H9 (cell line): ENCODE results near the gene MCFD2. TPM values are rescaled to one million over a fixed set of nuclear protein-coding genes. Genes with fewer than 3 reads are reported as not detected.

Experiments used
- DNase-seq: peaks from one replicate; pipeline ENCODE4 v3.0.0-alpha.2; 2017
- H2AFZ ChIP-seq: one replicate; pipeline ENCODE4 v1.6.1; 2013; ENCODE audit warnings: mild to moderate bottlenecking, low read length, control low read depth, moderate library complexity
- H2AK5ac ChIP-seq: 2 replicates; pipeline ENCODE4 v1.6.1; 2013; ENCODE audit warnings: low read length, control low read depth, mixed read lengths; ENCODE audit not compliant: insufficient read length
- H2BK120ac ChIP-seq: one replicate; pipeline ENCODE4 v1.6.1; 2013; ENCODE audit warnings: low read depth, mild to moderate bottlenecking, low read length, control low read depth, inconsistent platforms; ENCODE audit not compliant: poor library complexity, severe bottlenecking
- H2BK12ac ChIP-seq: 2 replicates; pipeline ENCODE4 v1.6.1; 2013; ENCODE audit warnings: low read length, control low read depth, mixed read lengths, low read depth; ENCODE audit not compliant: insufficient read length
- H2BK15ac ChIP-seq: 2 replicates; pipeline ENCODE4 v1.6.1; 2013; ENCODE audit warnings: low read depth, low read length, control low read depth
- H2BK20ac ChIP-seq: one replicate; pipeline ENCODE4 v1.6.1; 2013; ENCODE audit warnings: low read depth, mild to moderate bottlenecking, low read length, control low read depth, inconsistent platforms; ENCODE audit not compliant: poor library complexity, severe bottlenecking
- H2BK5ac ChIP-seq: 2 replicates; pipeline ENCODE4 v1.6.1; 2013; ENCODE audit warnings: low read length, control low read depth, mixed read lengths; ENCODE audit not compliant: insufficient read length
- H3K14ac ChIP-seq: 2 replicates; pipeline ENCODE4 v1.6.1; 2013; ENCODE audit warnings: low read length, control low read depth; ENCODE audit not compliant: insufficient read depth
- H3K18ac ChIP-seq: 2 replicates; pipeline ENCODE4 v1.6.1; 2013; ENCODE audit warnings: low read depth, mild to moderate bottlenecking, mixed read lengths, low read length, control low read depth; ENCODE audit not compliant: insufficient read length
- H3K23ac ChIP-seq: 2 replicates; pipeline ENCODE4 v1.6.1; 2013; ENCODE audit warnings: low read length, control low read depth, mixed read lengths, low read depth; ENCODE audit not compliant: insufficient read length
- H3K23me2 ChIP-seq: 2 replicates; pipeline ENCODE4 v1.6.1; 2013; ENCODE audit warnings: low read depth, mild to moderate bottlenecking, mixed read lengths, low read length, control low read depth; ENCODE audit not compliant: insufficient read length, poor library complexity, severe bottlenecking
- H3K27ac ChIP-seq: 2 replicates; pipeline ENCODE4 v1.5.1; 2013; ENCODE audit warnings: low read length, control low read depth, mixed read lengths, low read depth; ENCODE audit not compliant: insufficient read length
- H3K27me3 ChIP-seq: 2 replicates; pipeline ENCODE4 v1.6.1; 2013; ENCODE audit warnings: low read length, control low read depth, inconsistent platforms; ENCODE audit not compliant: insufficient read depth
- H3K4ac ChIP-seq: 2 replicates; pipeline ENCODE4 v1.6.1; 2013; ENCODE audit warnings: low read depth, mild to moderate bottlenecking, control low read depth, inconsistent platforms, low read length, moderate library complexity
- H3K4me1 ChIP-seq: 2 replicates; pipeline ENCODE4 v1.6.1; 2013; ENCODE audit warnings: low read length, control low read depth, inconsistent platforms; ENCODE audit not compliant: insufficient read depth
- H3K4me2 ChIP-seq: 2 replicates; pipeline ENCODE4 v1.6.1; 2013; ENCODE audit warnings: low read length, control low read depth, mixed read lengths; ENCODE audit not compliant: insufficient read length, insufficient read depth
- H3K56ac ChIP-seq: 2 replicates; pipeline ENCODE4 v1.6.1; 2013; ENCODE audit warnings: low read depth, mild to moderate bottlenecking, mixed read lengths, low read length, control low read depth; ENCODE audit not compliant: insufficient read length
- H3K79me1 ChIP-seq: 2 replicates; pipeline ENCODE4 v1.6.1; 2013; ENCODE audit warnings: low read depth, mild to moderate bottlenecking, moderate library complexity, low read length, control low read depth, inconsistent platforms; ENCODE audit not compliant: insufficient read depth, poor library complexity, severe bottlenecking
- H3K79me2 ChIP-seq: 2 replicates; pipeline ENCODE4 v1.6.1; 2013; ENCODE audit warnings: low read length, control low read depth, inconsistent platforms; ENCODE audit not compliant: insufficient read depth
- H3K9ac ChIP-seq: 2 replicates; pipeline ENCODE4 v1.6.1; 2013; ENCODE audit warnings: low read length, control low read depth, mixed read lengths; ENCODE audit not compliant: insufficient read length; ENCODE audit errors: extremely low read depth
- H3K9me3 ChIP-seq: one replicate; pipeline ENCODE4 v1.6.1; 2013; ENCODE audit warnings: low read depth, low read length, inconsistent platforms; ENCODE audit not compliant: control insufficient read depth
- H3T11ph ChIP-seq: one replicate; pipeline ENCODE4 v1.6.1; 2013; ENCODE audit warnings: mild to moderate bottlenecking, low read length, control low read depth, inconsistent platforms
- H4K20me1 ChIP-seq: one replicate; pipeline ENCODE4 v1.6.1; 2013; ENCODE audit not compliant: control insufficient read depth, insufficient read length, insufficient read depth
- H4K5ac ChIP-seq: 2 replicates; pipeline ENCODE4 v1.6.1; 2013; ENCODE audit warnings: low read depth, mild to moderate bottlenecking, mixed read lengths, low read length, control low read depth; ENCODE audit not compliant: insufficient read length
- H4K8ac ChIP-seq: replicated peaks from 2 replicates; pipeline ENCODE4 v1.6.1; 2013; ENCODE audit warnings: low read length, control low read depth, mixed read lengths, low read depth; ENCODE audit not compliant: insufficient read length
- H4K91ac ChIP-seq: 2 replicates; pipeline ENCODE4 v1.6.1; 2013; ENCODE audit warnings: low read depth, mild to moderate bottlenecking, moderate library complexity, mixed read lengths, low read length, control low read depth; ENCODE audit not compliant: insufficient read length
- H3K27ac Mint-ChIP-seq, 3 experiments: 2 replicates in 2 of 3; 3 replicates in 1 of 3; pipeline ENCODE4 v1.8.0; 2020 to 2021; ENCODE audit warnings: mixed read lengths in 3 of 3, mild to moderate bottlenecking in 1 of 3, moderate library complexity in 1 of 3
- H3K27me3 Mint-ChIP-seq: 2 replicates; pipeline ENCODE4 v1.8.0; 2021; ENCODE audit warnings: low read depth, mild to moderate bottlenecking, moderate library complexity, mixed read lengths
- H3K36me3 Mint-ChIP-seq, 3 experiments: 2 replicates in 2 of 3; 3 replicates in 1 of 3; pipeline ENCODE4 v1.8.0; 2020 to 2021; ENCODE audit warnings: low read depth in 3 of 3, mixed read lengths in 3 of 3; ENCODE audit not compliant: insufficient read depth in 1 of 3
- H3K4me1 Mint-ChIP-seq, 2 experiments: 2 replicates each; pipeline ENCODE4 v1.8.0; 2020; ENCODE audit warnings: mixed read lengths in 2 of 2
- H3K4me3 Mint-ChIP-seq, 2 experiments: 2 replicates in 1 of 2; 3 replicates in 1 of 2; pipeline ENCODE4 v1.8.0; 2020 to 2021; ENCODE audit warnings: mild to moderate bottlenecking in 2 of 2, mixed read lengths in 2 of 2, moderate library complexity in 1 of 2
- H3K9me3 Mint-ChIP-seq, 2 experiments: 2 replicates in 1 of 2; 3 replicates in 1 of 2; pipeline ENCODE4 v1.8.0; 2020; ENCODE audit warnings: mild to moderate bottlenecking in 2 of 2, mixed read lengths in 2 of 2, moderate library complexity in 1 of 2
- CTCF ChIP-seq: fragments of 200-600 bp; sonication (generic); conservative IDR thresholded peaks from 3 replicates; pipeline ENCODE4 v1.8.0; 2021; ENCODE audit warnings: antibody characterized with exemption, mild to moderate bottlenecking
- WGBS: extraction: QIAGEN DNeasy Blood & Tissue Kit; methylation state at CpG from one replicate; pipeline ENCODE4 v1.1.7; 2013; ENCODE audit warnings: missing lambda C conversion rate, low lambda C conversion rate, mixed read lengths; ENCODE audit not compliant: insufficient read length; ENCODE audit errors: extremely low coverage; 5-methylcytosine and 5-hydroxymethylcytosine counted together
- total RNA-seq: library from RNA; stranded (reverse); gene quantifications from 2 replicates; pipeline ENCODE4 v1.2.1, GENCODE V29; 2021

The MCFD2 gene
- total RNA-seq, 1 experiment from 2014 or later = 64.6 TPM

- Histone ChIP-seq H3K23me2 (no peaks in the 10 kb centered on the region), H2BK12ac (no peak overlapping the region), H3K4me1 (no peaks in the 10 kb centered on the region), H3K27ac (no peak overlapping the region), H3K18ac (no peak overlapping the region), H2BK15ac (no peak overlapping the region), H3K14ac (no peak overlapping the region), H3K23ac (no peak overlapping the region), H2BK120ac (no peak overlapping the region), H3K9ac (no peak overlapping the region), H2AK5ac (no peak overlapping the region), H2BK20ac (no peak overlapping the region), H3K27me3 (no peaks in the 10 kb centered on the region), H4K8ac (no peak overlapping the region), H2BK5ac (no peak overlapping the region), H3K79me2 (no peaks in the 10 kb centered on the region), H4K5ac (no peak overlapping the region), H3T11ph (no peak overlapping the region), H3K79me1 (no peaks in the 10 kb centered on the region), H2AFZ (no peak overlapping the region), H3K9me3 (no peaks in the 10 kb centered on the region), H3K4me2 (no peak overlapping the region), H4K91ac (no peak overlapping the region), H3K4ac (no peak overlapping the region), H3K56ac (no peak overlapping the region), H4K20me1 (no peaks in the 10 kb centered on the region)
- no peak for DNase-seq
- no peak for TF ChIP-seq CTCF
- H3K4me3 Mint-ChIP-seq = no peak overlapping the region
- H3K27ac Mint-ChIP-seq = no peak overlapping the region; a peak in 1 of 7 replicates
- WGBS = no CpG with 5 or more reads among the region's 6 CpGs
- H3K9me3 Mint-ChIP-seq = no peaks in the 10 kb centered on the region; a peak in 2 of 5 replicates
- H3K4me1 Mint-ChIP-seq = peaks cover 5 to 8% of the 10 kb centered on the region in 2 experiments; a peak in 3 of 4 replicates
- no peaks in the 10 kb centered on the region for H3K36me3 Mint-ChIP-seq
- peaks cover 2% of the 10 kb centered on the region for H3K27me3 Mint-ChIP-seq
Measured at GRCh38 chr2:46871976-46872381, 43.6 kb downstream of the MCFD2 start.
